ENCODE results near the gene DCLK2.

GRCh38 chr4:150199056-150199455 is 120.8 kb downstream of the DCLK2 start:
- no peak for TF ChIP-seq REST (IDR thresholded peaks at IDR 0.05; ENCODE audit: low read depth)
- TF ChIP-seq, protein P1, sequence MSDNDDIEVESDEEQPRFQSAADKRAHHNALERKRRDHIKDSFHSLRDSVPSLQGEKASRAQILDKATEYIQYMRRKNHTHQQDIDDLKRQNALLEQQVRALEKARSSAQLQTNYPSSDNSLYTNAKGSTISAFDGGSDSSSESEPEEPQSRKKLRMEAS (IDR thresholded peaks at IDR 0.05): no peak
- no peak for TF ChIP-seq EGR1 (IDR thresholded peaks at IDR 0.05)
- no peak for TF ChIP-seq EP300 (IDR thresholded peaks at IDR 0.05; ENCODE audit: borderline replicate concordance)
- no peak for TF ChIP-seq USF1 (IDR thresholded peaks at IDR 0.05)
- no peak for TF ChIP-seq YY1 (IDR thresholded peaks at IDR 0.05; ENCODE audit: low read depth)
- TF ChIP-seq CREB1 (IDR thresholded peaks at IDR 0.05; ENCODE audit: low read depth): no peak
- TF ChIP-seq RAD21 (IDR thresholded peaks at IDR 0.05; ENCODE audit: low read depth): no peak
- TF ChIP-seq TEAD4 (IDR thresholded peaks at IDR 0.05): no peak
- no peak for TF ChIP-seq FOXM1 (IDR thresholded peaks at IDR 0.05; ENCODE audit: borderline replicate concordance, low read depth)
